HepG2 (cell line): ENCODE measurements around the gene HOXD3. TPM values are rescaled to one million over a fixed set of nuclear protein-coding genes. Genes with fewer than 3 reads are reported as not detected.

Experiments
- ARID2 ChIP-seq: sonication (generic); formaldehyde crosslinking; IDR thresholded peaks from 2 replicates; pipeline ENCODE4 v1.8.1; 2022; ENCODE audit warnings: mild to moderate bottlenecking, missing genetic modification reagents, borderline replicate concordance
- EP300 ChIP-seq, 3 experiments: sonication (generic) in 1 of 3; formaldehyde crosslinking in 1 of 3; IDR thresholded peaks; 2 replicates each; pipeline versions ENCODE4 v1.5.1 to v1.6.1; 2011 to 2020; ENCODE audit warnings: low read depth in 2 of 3, low read length in 2 of 3, borderline replicate concordance in 1 of 3, improper control_type of control experiment in 1 of 3, mild to moderate bottlenecking in 1 of 3, missing genetic modification reagents in 1 of 3, moderate library complexity in 1 of 3
- HDAC6 ChIP-seq: fragments of 200-600 bp; sonication (generic); IDR thresholded peaks from 2 replicates; pipeline ENCODE4 v1.7.0; 2017; ENCODE audit warnings: mild to moderate bottlenecking, antibody characterized with exemption, low read length, low read depth
- IKZF4 ChIP-seq: sonication (generic); formaldehyde crosslinking; IDR thresholded peaks from 2 replicates; pipeline ENCODE4 v1.5.1; 2020; ENCODE audit warnings: borderline replicate concordance, mild to moderate bottlenecking, low read depth, missing genetic modification reagents; ENCODE audit errors: not compliant biosample characterization
- KLF11 ChIP-seq: IDR thresholded peaks from 2 replicates; pipeline ENCODE4 v1.6.1; 2016; ENCODE audit warnings: missing compliant biosample characterization
- PATZ1 ChIP-seq: sonication (generic); formaldehyde crosslinking; IDR thresholded peaks from 2 replicates; pipeline ENCODE4 v1.4.0; 2020; ENCODE audit warnings: missing genetic modification reagents
- RBM22 ChIP-seq: fragments of 200-400 bp; formaldehyde crosslinking; optimal IDR thresholded peaks from 2 replicates; pipeline ENCODE3; 2017; ENCODE audit warnings: mild to moderate bottlenecking, low read length, moderate library complexity
- SALL2 ChIP-seq: sonication (generic); formaldehyde crosslinking; IDR thresholded peaks from 2 replicates; pipeline ENCODE4 v1.8.1; 2023; ENCODE audit warnings: mild to moderate bottlenecking, missing genetic modification reagents, inconsistent platforms
- TP53 ChIP-seq: sonication (generic); formaldehyde crosslinking; conservative IDR thresholded peaks from 2 replicates; pipeline ENCODE4 v1.4.0; 2020; ENCODE audit warnings: missing genetic modification reagents
- TSC22D2 ChIP-seq: sonication (generic); formaldehyde crosslinking; IDR thresholded peaks from 2 replicates; pipeline ENCODE4 v1.5.1; 2020; ENCODE audit warnings: missing genetic modification reagents, mild to moderate bottlenecking, borderline replicate concordance
- ZNF33A ChIP-seq: sonication (generic); formaldehyde crosslinking; IDR thresholded peaks from 2 replicates; pipeline ENCODE4 v1.5.1; 2020; ENCODE audit warnings: missing genetic modification reagents, mild to moderate bottlenecking, moderate library complexity, borderline replicate concordance
- ZNF562 ChIP-seq: sonication (generic); formaldehyde crosslinking; IDR thresholded peaks from 2 replicates; pipeline ENCODE4 v1.8.0; 2022; ENCODE audit warnings: missing genetic modification reagents, borderline replicate concordance
- ZNF747 ChIP-seq: sonication (generic); formaldehyde crosslinking; IDR thresholded peaks from 2 replicates; pipeline ENCODE4 v1.8.1; 2023; ENCODE audit warnings: missing genetic modification reagents, mild to moderate bottlenecking, borderline replicate concordance
- polyA plus RNA-seq, 8 experiments: library from polyadenylated mRNA; depleted of rRNA in 3 of 8; stranded (reverse) in 7 of 8; unstranded in 1 of 8; fragments of >200 nt; fragmentation: Illumina TruSeq in 4 of 8; extraction: Trizol in 4 of 8; gene quantifications; 2 replicates each; pipeline versions ENCODE4 v1.2.1 to v1.2.3, GENCODE V29; 2011 to 2016; ENCODE audit warnings: low read depth in 4 of 8, missing spikeins in 1 of 8, mixed read lengths in 1 of 8; ENCODE audit not compliant: insufficient read depth in 1 of 8
- total RNA-seq, 5 experiments: library from RNA; depleted of rRNA; stranded (reverse); fragments of >200 nt; fragmentation: Illumina TruSeq; extraction: Trizol; gene quantifications; 2 replicates each; pipeline ENCODE4 v1.2.3, GENCODE V29; 2016; ENCODE audit warnings: low read depth in 1 of 5
- TF ChIP-seq, protein P1 (sequence below): sonication (generic); formaldehyde crosslinking; IDR thresholded peaks from 2 replicates; pipeline ENCODE4 v1.4.0; 2020; ENCODE audit warnings: mild to moderate bottlenecking, low read depth, missing genetic modification reagents
- TF ChIP-seq, protein P2 (sequence below): sonication (generic); formaldehyde crosslinking; IDR thresholded peaks from 2 replicates; pipeline ENCODE4 v1.5.1; 2020; ENCODE audit warnings: missing genetic modification reagents, mild to moderate bottlenecking, borderline replicate concordance

Gene HOXD3
- total and polyA plus RNA-seq, 2 of the 13 experiments (the other 11 are each of a cell fraction or from before 2014, with no cell fraction given) = 0.05 to 0.09 TPM

DNA sequence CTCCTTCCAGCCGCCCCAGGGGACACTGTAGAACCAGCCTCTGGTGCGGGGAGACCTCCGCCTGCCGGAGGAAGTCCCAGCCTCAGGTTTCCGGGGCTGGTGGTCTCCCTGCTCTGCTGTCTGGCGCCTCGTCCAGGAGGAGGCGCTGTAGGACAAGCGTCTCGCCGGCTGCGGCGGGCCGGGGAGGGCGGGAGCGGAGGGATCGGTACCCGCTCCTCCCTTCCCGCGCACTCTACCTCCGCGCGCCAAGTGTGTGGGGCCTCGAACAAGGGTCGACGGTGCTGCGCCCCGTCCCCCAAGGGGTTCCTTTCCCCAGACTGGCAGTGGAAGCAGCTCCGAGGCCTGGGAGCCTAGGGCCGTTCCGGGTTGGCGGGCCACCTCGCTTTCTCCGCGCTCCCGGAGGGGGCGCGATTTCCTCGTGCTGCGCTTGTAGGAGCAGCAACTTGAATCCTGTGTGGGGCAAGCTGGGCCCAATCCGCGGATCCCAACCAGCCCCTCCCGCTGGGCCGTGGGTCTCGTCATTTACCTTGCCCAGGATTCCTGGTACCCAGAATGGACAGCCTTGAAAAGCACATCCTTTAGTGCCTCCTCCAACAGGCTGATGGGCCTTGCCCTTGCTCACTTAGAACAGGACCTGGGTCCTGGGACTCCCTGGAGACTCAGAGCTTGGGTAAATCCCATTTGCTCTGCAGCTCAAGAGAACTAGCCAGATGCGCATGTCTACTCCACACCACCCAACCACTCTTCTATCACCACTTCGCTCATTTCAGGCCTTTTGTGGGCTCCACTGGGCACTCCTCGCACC, 16.4 kb upstream of the HOXD3 start (continued):
- TF ChIP-seq ZNF747 (CRISPR knock-in tag) (peak; percentile 85; the same call in 1 of the 2 replicates), KLF11 (CRISPR knock-in tag) (0 out of 2 replicates have a peak, but pooled peaks have one; percentile 48), HDAC6 (no peak), EP300 (IDR thresholded peaks at IDR 0.05; ENCODE audit: low read depth in 2 of 2, low read length in 2 of 2) (no peak), EP300 (CRISPR knock-in tag; IDR thresholded peaks at IDR 0.05; ENCODE audit: borderline replicate concordance) (no peak), TSC22D2 (CRISPR knock-in tag) (no peak), ZNF562 (CRISPR knock-in tag) (no peak), TP53 (CRISPR knock-in tag) (no peak), ZNF33A (CRISPR knock-in tag) (no peak), IKZF4 (CRISPR knock-in tag) (peak; percentile 96), PATZ1 (peak; percentile 73), ARID2 (0 out of 2 replicates have a peak, but pooled peaks have one; percentile 53), SALL2 (no peak), RBM22 (no peak)
- TF ChIP-seq, protein P1, sequence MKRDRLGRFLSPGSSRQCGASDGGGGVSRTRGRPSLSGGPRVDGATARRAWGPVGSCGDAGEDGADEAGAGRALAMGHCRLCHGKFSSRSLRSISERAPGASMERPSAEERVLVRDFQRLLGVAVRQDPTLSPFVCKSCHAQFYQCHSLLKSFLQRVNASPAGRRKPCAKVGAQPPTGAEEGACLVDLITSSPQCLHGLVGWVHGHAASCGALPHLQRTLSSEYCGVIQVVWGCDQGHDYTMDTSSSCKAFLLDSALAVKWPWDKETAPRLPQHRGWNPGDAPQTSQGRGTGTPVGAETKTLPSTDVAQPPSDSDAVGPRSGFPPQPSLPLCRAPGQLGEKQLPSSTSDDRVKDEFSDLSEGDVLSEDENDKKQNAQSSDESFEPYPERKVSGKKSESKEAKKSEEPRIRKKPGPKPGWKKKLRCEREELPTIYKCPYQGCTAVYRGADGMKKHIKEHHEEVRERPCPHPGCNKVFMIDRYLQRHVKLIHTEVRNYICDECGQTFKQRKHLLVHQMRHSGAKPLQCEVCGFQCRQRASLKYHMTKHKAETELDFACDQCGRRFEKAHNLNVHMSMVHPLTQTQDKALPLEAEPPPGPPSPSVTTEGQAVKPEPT = no peak
- TF ChIP-seq, protein P2, sequence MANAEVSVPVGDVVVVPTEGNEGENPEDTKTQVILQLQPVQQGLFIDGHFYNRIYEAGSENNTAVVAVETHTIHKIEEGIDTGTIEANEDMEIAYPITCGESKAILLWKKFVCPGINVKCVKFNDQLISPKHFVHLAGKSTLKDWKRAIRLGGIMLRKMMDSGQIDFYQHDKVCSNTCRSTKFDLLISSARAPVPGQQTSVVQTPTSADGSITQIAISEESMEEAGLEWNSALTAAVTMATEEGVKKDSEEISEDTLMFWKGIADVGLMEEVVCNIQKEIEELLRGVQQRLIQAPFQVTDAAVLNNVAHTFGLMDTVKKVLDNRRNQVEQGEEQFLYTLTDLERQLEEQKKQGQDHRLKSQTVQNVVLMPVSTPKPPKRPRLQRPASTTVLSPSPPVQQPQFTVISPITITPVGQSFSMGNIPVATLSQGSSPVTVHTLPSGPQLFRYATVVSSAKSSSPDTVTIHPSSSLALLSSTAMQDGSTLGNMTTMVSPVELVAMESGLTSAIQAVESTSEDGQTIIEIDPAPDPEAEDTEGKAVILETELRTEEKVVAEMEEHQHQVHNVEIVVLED = no peak
